ENCODE data around the gene TRIP12.

- TF ChIP-seq, protein P1, sequence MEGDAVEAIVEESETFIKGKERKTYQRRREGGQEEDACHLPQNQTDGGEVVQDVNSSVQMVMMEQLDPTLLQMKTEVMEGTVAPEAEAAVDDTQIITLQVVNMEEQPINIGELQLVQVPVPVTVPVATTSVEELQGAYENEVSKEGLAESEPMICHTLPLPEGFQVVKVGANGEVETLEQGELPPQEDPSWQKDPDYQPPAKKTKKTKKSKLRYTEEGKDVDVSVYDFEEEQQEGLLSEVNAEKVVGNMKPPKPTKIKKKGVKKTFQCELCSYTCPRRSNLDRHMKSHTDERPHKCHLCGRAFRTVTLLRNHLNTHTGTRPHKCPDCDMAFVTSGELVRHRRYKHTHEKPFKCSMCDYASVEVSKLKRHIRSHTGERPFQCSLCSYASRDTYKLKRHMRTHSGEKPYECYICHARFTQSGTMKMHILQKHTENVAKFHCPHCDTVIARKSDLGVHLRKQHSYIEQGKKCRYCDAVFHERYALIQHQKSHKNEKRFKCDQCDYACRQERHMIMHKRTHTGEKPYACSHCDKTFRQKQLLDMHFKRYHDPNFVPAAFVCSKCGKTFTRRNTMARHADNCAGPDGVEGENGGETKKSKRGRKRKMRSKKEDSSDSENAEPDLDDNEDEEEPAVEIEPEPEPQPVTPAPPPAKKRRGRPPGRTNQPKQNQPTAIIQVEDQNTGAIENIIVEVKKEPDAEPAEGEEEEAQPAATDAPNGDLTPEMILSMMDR (IDR thresholded peaks at IDR 0.05; ENCODE audit: low read depth, low read length), result no peak
- TF ChIP-seq EZH2phosphoT487 (IDR thresholded peaks at IDR 0.05; ENCODE audit: low read depth), result no peak
Observed at GRCh38 chr2:229861431-229861830, 60.4 kb downstream of the TRIP12 start.

Data from OCI-LY3 (cell line).